Panc1 (cell line): ENCODE results near the gene CENPB.

Source experiments
- CTCF ChIP-seq: fragments of 450-650 bp; IDR thresholded peaks from 2 replicates; pipeline ENCODE4 v1.5.1; 2017; ENCODE audit warnings: mild to moderate bottlenecking
- POLR2AphosphoS5 ChIP-seq: IDR thresholded peaks from 2 replicates; pipeline ENCODE4 v1.6.1; 2012; ENCODE audit warnings: mild to moderate bottlenecking, low read depth, low read length, moderate library complexity
- REST ChIP-seq, 2 experiments: IDR thresholded peaks; 2 replicates each; pipeline ENCODE4 v1.6.1; 2011 to 2012; ENCODE audit warnings: low read depth in 2 of 2, control low read depth in 1 of 2, low read length in 1 of 2, mild to moderate bottlenecking in 1 of 2, moderate library complexity in 1 of 2; ENCODE audit not compliant: insufficient read depth in 1 of 2
- SIN3A ChIP-seq: IDR thresholded peaks from 2 replicates; pipeline ENCODE4 v1.6.1; 2012; ENCODE audit warnings: low read depth, mild to moderate bottlenecking, low read length, moderate library complexity, borderline replicate concordance; ENCODE audit not compliant: insufficient read depth
- TCF7L2 ChIP-seq: IDR thresholded peaks from 2 replicates; pipeline ENCODE4 v1.6.1; 2011; ENCODE audit warnings: mild to moderate bottlenecking, low read depth, low read length, inconsistent platforms

GRCh38 chr20:3754276-3754630 is 32.3 kb downstream of the CENPB start:
- TF ChIP-seq CTCF: no peak
- TF ChIP-seq POLR2AphosphoS5: no peak
- TF ChIP-seq TCF7L2: no peak
- no peak for TF ChIP-seq REST (IDR thresholded peaks at IDR 0.05; ENCODE audit: insufficient read depth in 1 of 2, low read depth in 2 of 2, low read length in 1 of 2)
- no peak for TF ChIP-seq SIN3A
